Breast epithelium (tissue), 4 donors: Measurements from ENCODE around the gene SKIL. TPM values are rescaled to one million over a fixed set of nuclear protein-coding genes. Genes with fewer than 3 reads are reported as not detected.
A peak's percentile ranks its signal among the peaks of the same experiment; 100 is the strongest.

ENCODE experiments used
- DNase-seq, 2 donors: peaks; one replicate each; pipeline ENCODE4 v3.0.0-alpha.2; 2019; ENCODE audit warnings: low spot score in 2 of 2
- H3K27ac ChIP-seq, 2 donors: fragments of 200-600 bp; sonication (generic) in 1 of 2; one replicate each; pipeline ENCODE4 v1.5.1; 2016 to 2019; ENCODE audit warnings: mild to moderate bottlenecking in 1 of 2
- H3K27me3 ChIP-seq, 2 donors: fragments of 200-600 bp; sonication (generic) in 1 of 2; one replicate each; pipeline versions ENCODE4 v1.5.1 to v1.6.0; 2017 to 2019; ENCODE audit warnings: control low read depth in 1 of 2, mild to moderate bottlenecking in 1 of 2
- H3K36me3 ChIP-seq: fragments of 200-600 bp; one replicate; pipeline ENCODE4 v1.5.1; 2019
- H3K4me1 ChIP-seq, 2 donors: fragments of 200-600 bp; sonication (generic); one replicate each; pipeline ENCODE4 v1.5.1; 2016 to 2019; ENCODE audit warnings: control low read depth in 1 of 2
- H3K4me3 ChIP-seq, 3 donors: fragments of 200-600 bp; sonication (generic); 1 replicate in 2 of 3; 2 replicates in 1 of 3; pipeline ENCODE4 v1.5.1; 2016 to 2019; ENCODE audit warnings: mild to moderate bottlenecking in 3 of 3, moderate library complexity in 2 of 3
- H3K9me3 ChIP-seq, 2 donors: fragments of 200-600 bp; sonication (generic) in 1 of 2; one replicate each; pipeline ENCODE4 v1.5.1; 2016 to 2019; ENCODE audit warnings: control low read depth in 1 of 2
- CTCF ChIP-seq, 3 donors: fragments of 450-650 bp; IDR thresholded peaks; one replicate each; pipeline ENCODE4 v1.5.1; 2016 to 2017; ENCODE audit warnings: antibody characterized with exemption in 3 of 3, mild to moderate bottlenecking in 3 of 3, moderate library complexity in 3 of 3
- POLR2A ChIP-seq: fragments of 450-650 bp; IDR thresholded peaks from one replicate; pipeline ENCODE4 v1.6.1; 2016; ENCODE audit warnings: antibody characterized with exemption, mild to moderate bottlenecking, moderate library complexity
- POLR2AphosphoS5 ChIP-seq, 3 donors: sonication (generic); formaldehyde crosslinking; IDR thresholded peaks; one replicate each; pipeline ENCODE4 v1.6.1; 2017; ENCODE audit warnings: antibody characterized with exemption in 3 of 3
- intact Hi-C: fragments of 100-400 bp; cut with DNase I; formaldehyde crosslinking; loops from one replicate; pipeline ENCODE4 v1.15.1; 2023; ENCODE audit warnings: low total_unique reads
- total RNA-seq, 3 donors: library from RNA; depleted of rRNA; stranded (reverse); fragments of >200 nt; gene quantifications; one replicate each; pipeline ENCODE4 v1.1.0, GENCODE V29; 2016

Gene SKIL
- total RNA-seq, 3 donors from 2014 or later = 37.0 to 64.5 (median 53.1) TPM

GRCh38 chr3:170421111-170421641, 63.7 kb downstream of the SKIL start:
- intact Hi-C loops = no loop called here
- Histone ChIP-seq H3K27ac (peak overlapping the region; percentile 93), H3K9me3 (no peaks in the 10 kb centered on the region), H3K4me1 (peaks cover 0 to 4% of the 10 kb centered on the region in 2 donors), H3K36me3 (no peaks in the 10 kb centered on the region), H3K4me3 (peak overlapping the region; percentile 49 to 89 (median 69)), H3K27me3 (no peaks in the 10 kb centered on the region)
- TF ChIP-seq CTCF (IDR thresholded peaks at IDR 0.05) = no peak
- peak in 1 of 3 donors; percentile 51 for TF ChIP-seq POLR2AphosphoS5 (IDR thresholded peaks at IDR 0.05)
- peak in 1 of 2 donors; percentile 73 for DNase-seq

- intact Hi-C loops = no loop called here
- no peak for DNase-seq
- no peaks in the 10 kb centered on the region for H3K9me3 ChIP-seq
- H3K27ac ChIP-seq = peak overlapping the region; percentile 93
- H3K4me1 ChIP-seq = peaks cover 0 to 4% of the 10 kb centered on the region in 2 donors
- H3K36me3 ChIP-seq = no peaks in the 10 kb centered on the region
- TF ChIP-seq POLR2A (no peak), POLR2AphosphoS5 (IDR thresholded peaks at IDR 0.05) (no peak), CTCF (IDR thresholded peaks at IDR 0.05) (no peak)
- H3K27me3 ChIP-seq = no peaks in the 10 kb centered on the region
- H3K4me3 ChIP-seq = peak overlapping the region; percentile 49 to 89 (median 69)
Observed at GRCh38 chr3:170421758-170422157, 64.2 kb downstream of the SKIL start.

- Histone ChIP-seq H3K36me3 (no peaks in the 10 kb centered on the region), H3K9me3 (no peaks in the 10 kb centered on the region), H3K27ac (peak overlapping the region; percentile 74 to 93), H3K27me3 (no peaks in the 10 kb centered on the region), H3K4me3 (peak overlapping the region in 2 of 3 donors; percentile 13 to 69), H3K4me1 (peaks cover 0 to 4% of the 10 kb centered on the region in 2 donors)
- DNase-seq = no peak
- intact Hi-C loops = no loop called here
- TF ChIP-seq CTCF (IDR thresholded peaks at IDR 0.05) = no peak
- no peak for TF ChIP-seq POLR2A
- TF ChIP-seq POLR2AphosphoS5 (IDR thresholded peaks at IDR 0.05) = no peak
Observed at GRCh38 chr3:170423001-170423615, 65.6 kb downstream of the SKIL start.

GRCh38 chr3:170424879-170425278, 67.4 kb downstream of the SKIL start:
- H3K9me3 ChIP-seq = no peaks in the 10 kb centered on the region
- TF ChIP-seq POLR2AphosphoS5 (IDR thresholded peaks at IDR 0.05) (no peak), CTCF (IDR thresholded peaks at IDR 0.05) (no peak), POLR2A (no peak)
- H3K4me3 ChIP-seq = peak overlapping the region in 2 of 3 donors; percentile 6 to 31
- peak overlapping the region; percentile 62 to 82 for H3K27ac ChIP-seq
- no peak for DNase-seq
- no peaks in the 10 kb centered on the region for H3K36me3 ChIP-seq
- intact Hi-C loops = no loop called here
- no peaks in the 10 kb centered on the region for H3K4me1 ChIP-seq
- no peaks in the 10 kb centered on the region for H3K27me3 ChIP-seq

- intact Hi-C loops = no loop called here
- DNase-seq = peak in 1 of 2 donors; percentile 51
- H3K4me3 ChIP-seq = peak overlapping the region in 2 of 3 donors; percentile 6 to 32
Observed at GRCh38 chr3:170425491-170426239, 68.2 kb downstream of the SKIL start.

More at GRCh38 chr3:170425491-170426239, 68.2 kb downstream of the SKIL start:
- no peaks in the 10 kb centered on the region for H3K9me3 ChIP-seq
- TF ChIP-seq POLR2AphosphoS5 (IDR thresholded peaks at IDR 0.05) = no peak
- no peak for TF ChIP-seq CTCF (IDR thresholded peaks at IDR 0.05)
- no peak for TF ChIP-seq POLR2A
- no peaks in the 10 kb centered on the region for H3K27me3 ChIP-seq
- H3K27ac ChIP-seq = peak overlapping the region; percentile 62 to 82
- no peaks in the 10 kb centered on the region for H3K36me3 ChIP-seq
- H3K4me1 ChIP-seq = no peaks in the 10 kb centered on the region
